Gastrocnemius medialis (tissue), 4 donors: ENCODE results near the gene RGS13.

Experiments
- POLR2A ChIP-seq, 2 donors: fragments of 450-650 bp; IDR thresholded peaks; one replicate each; pipeline ENCODE4 v1.6.1; 2017; ENCODE audit warnings: antibody characterized with exemption in 2 of 2, mild to moderate bottlenecking in 2 of 2, moderate library complexity in 2 of 2
- TF ChIP-seq, protein P1 (sequence below), 5 experiments: fragments of 450-650 bp in 3 of 5; fragments of 200-600 bp in 2 of 5; sonication (generic) in 2 of 5; IDR thresholded peaks in 4 of 5; conservative IDR thresholded peaks in 1 of 5; 1 replicate in 4 of 5; 2 replicates in 1 of 5; pipeline ENCODE4 v1.5.1; 2016 to 2019; ENCODE audit warnings: antibody characterized with exemption in 5 of 5, mild to moderate bottlenecking in 3 of 5, moderate library complexity in 3 of 5

- TF ChIP-seq, protein P1, sequence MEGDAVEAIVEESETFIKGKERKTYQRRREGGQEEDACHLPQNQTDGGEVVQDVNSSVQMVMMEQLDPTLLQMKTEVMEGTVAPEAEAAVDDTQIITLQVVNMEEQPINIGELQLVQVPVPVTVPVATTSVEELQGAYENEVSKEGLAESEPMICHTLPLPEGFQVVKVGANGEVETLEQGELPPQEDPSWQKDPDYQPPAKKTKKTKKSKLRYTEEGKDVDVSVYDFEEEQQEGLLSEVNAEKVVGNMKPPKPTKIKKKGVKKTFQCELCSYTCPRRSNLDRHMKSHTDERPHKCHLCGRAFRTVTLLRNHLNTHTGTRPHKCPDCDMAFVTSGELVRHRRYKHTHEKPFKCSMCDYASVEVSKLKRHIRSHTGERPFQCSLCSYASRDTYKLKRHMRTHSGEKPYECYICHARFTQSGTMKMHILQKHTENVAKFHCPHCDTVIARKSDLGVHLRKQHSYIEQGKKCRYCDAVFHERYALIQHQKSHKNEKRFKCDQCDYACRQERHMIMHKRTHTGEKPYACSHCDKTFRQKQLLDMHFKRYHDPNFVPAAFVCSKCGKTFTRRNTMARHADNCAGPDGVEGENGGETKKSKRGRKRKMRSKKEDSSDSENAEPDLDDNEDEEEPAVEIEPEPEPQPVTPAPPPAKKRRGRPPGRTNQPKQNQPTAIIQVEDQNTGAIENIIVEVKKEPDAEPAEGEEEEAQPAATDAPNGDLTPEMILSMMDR (IDR thresholded peaks at IDR 0.05 in 4 of 5, conservative IDR thresholded peaks at IDR 0.05 in 1 of 5) = no peak
- TF ChIP-seq POLR2A (IDR thresholded peaks at IDR 0.05) = no peak
Observed at GRCh38 chr1:192654591-192655251, 18.8 kb downstream of the RGS13 start.
